Activated CD8-positive, alpha-beta memory T cell treated with anti-CD3 and anti-CD28 coated beads, Interleukin-2, amount 50 U/mL, for 1 hour (primary cell): ENCODE results near the gene ZDHHC3.
A peak's percentile ranks its signal among the peaks of the same experiment; 100 is the strongest.

ENCODE experiments used
- DNase-seq: peaks from one replicate; pipeline ENCODE4 v3.0.0-alpha.2; 2020; ENCODE audit errors: extremely low read depth

ZDHHC3 gene

DNA sequence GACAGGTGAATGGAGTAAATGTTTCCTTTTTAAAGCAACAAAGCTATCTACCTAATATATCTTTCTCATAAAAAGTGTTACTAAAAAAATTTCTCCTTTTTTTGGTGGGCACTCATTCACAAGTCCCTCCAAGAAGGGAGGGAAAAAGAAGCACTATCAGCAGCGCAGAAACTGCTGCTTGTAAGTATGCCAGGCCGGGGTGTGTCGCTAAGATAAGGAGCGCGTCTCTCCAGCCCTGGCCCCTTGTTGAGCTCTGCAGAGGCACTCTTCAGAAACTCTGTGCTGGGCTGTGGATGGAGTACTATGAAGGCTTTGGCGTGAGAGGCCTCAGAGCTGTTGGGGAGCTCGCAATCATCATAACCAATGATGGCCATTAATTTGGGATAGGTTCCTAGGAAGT lies 49.1 kb downstream of the ZDHHC3 start:
- DNase-seq = no peak

DNA sequence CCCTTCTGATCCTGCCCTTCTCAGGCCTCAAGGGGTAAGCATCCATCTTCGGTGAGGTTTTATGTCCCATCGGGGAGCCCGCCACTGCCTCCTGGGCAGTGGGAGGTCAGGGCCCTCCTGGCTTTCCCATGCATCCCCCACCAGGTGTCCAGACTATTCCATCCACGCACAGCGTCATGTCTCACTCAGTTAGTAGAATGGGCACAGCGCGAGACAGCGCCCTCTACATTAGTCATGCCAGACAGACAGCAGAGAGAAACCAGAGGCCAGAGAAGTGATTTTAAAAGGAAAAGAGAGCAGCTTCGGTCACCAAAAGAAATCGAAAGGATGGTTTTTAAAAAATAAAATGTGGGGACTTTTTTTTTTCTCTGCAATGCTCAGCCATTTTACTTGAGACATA lies 49.8 kb downstream of the ZDHHC3 start:
- DNase-seq = no peak

DNA sequence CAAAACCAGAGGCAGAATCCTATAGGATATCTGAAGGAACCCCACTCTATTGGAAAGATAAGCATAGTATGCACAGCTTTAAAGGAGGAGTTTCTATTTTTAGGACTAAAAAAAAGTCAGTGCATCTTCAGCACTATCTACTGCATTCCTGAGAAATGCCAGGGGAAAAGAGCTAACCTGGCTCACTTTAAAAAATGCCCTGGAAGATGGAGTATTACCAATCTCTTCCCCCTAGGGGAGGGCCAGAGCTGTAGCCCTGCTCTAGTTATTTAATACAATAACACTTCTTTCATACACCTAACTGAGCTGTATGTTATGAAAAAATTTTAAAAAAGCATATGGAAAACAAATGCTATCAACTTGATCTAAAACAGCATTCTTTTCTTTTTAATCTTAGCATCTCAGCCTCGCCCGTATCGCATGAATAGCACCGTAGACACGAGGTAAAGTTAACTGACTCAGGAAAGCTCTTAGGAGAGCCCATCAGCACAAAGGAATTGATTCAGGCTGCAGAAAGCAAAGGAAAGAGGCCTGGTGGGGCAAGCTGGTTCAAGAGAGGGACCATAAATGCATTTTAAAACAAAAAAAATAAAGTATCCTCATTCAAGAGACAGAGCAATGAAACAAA lies 51.4 kb downstream of the ZDHHC3 start:
- DNase-seq = no peak

DNA sequence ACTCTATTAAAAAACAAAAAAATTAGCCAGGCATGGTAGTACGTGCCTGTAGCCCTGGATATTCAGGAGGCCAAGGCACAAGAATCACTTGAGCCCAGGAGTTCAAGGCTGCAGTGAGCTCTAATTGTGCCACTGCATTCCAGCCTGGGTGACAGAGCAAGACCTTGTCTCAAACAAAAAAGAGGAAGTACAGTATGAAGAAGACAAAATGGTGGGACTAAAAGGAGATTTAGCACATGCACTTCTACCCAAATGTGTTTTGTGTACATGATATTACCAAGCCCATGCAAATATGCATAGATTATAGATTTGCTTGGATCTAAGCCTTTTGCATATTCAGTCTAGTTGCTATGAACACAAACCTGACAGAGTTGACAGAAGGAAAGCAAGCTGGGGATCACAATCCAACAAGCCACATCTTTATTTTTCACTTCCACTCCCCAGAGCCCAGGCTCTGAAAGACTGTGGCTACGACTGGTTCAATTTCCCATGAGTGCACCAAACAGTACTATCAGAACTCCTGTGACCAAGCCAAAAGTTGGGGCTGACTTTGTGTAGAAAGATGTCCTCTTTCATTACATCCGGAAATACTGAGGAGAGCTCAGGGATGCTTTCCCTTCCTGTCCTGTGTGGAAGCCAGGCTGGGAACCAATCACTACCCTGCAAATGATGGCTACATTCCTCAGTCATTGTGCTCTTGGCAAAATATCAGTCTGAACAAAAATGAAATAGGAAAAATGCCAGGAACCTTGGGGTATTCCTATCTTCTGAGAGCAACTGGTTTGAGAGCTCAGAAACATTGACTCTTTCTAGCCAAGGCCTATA lies 52.1 kb downstream of the ZDHHC3 start:
- no peak for DNase-seq

DNA sequence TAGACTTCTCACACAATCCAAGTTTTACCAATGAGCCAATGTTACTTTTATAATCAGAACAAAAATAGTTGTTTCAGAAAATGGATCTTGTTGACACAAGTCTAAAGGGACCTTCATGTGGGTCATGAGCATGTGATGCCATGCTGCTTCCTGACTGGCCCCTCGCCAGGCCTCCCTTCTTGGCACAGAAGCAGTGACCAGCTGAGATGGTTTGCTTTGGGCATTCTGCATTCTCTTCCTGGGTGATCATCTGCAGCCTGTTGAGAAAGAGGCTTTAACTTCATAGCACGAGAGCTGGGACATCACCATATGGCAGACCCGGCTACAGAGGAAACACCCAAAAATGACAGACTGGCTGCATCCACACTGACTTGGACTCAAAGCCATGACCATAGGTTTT lies 55.9 kb downstream of the ZDHHC3 start:
- no peak for DNase-seq

DNA sequence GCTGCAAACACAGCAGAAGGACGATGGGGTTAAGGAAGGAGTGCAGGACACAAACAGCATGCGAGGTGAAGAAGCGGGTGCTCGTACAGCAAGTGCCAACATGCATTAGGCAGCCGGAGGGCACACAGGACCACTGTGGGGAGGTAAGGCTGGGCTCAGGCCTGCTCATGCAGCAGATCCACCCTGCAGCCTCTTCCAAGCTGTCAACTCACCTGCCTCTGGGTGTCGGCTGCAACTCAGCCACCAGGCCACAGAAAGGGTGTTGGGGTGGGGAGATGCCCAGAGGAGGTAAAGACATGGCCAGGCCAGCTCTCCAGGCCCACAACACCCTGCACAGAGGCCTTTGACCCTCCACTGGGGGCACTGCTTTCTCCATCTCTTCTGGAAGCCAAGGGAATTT lies 57.4 kb downstream of the ZDHHC3 start:
- DNase-seq = no peak

DNA sequence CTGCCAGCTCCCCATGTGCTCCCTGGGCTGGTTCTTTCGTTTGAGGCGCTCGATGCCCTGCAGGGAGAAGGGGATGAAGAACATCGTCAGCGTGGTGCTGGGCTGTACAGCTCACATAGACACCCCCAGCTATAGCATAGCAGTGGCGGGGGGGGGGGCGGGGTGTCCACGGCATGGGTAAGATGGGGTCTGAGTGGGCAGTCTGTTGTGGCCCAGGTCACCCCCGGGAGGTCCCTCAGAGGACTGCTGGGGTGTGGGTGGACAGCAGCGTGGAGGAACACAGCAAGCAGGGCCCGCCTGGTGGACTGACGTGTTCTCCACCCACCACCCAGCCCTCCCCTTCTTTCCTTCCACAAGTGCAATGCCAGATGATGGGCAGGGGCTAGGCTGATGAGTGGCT lies 57.9 kb downstream of the ZDHHC3 start:
- no peak for DNase-seq

DNA sequence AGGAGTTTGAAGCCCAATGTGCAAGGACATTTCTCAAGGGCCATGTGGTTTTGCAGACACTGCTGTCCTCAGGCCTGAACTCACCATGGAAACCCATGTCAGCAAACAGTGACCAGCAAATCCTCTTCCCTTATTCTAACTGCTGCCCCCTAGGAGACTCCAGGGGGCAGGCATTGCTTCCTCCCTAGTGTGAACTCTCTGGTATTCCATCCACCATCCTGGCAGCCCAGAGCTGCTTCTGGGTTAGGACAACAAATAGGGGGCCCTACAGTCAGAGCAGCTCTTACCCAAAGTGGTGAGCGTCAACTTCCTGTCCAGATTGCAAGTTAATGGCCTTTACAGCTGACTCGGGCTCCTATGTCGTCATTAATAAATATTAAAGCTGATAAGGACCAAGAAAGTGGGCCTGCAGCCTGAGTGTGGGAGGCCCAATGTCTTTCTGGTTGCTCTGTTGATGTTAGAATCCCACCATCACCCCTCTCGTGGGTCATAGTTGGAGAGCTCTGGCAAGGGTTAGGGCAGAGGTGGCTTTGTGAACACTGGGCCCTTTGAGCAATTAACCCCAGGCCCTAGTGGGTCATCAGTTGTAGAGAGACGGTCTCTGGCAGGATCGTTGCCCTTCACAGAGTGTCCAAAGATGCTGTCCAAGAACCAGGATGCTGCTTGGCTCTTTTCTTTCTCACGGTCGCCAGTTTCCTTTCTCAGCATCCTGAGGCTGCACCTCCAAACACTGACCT lies 60.1 kb downstream of the ZDHHC3 start:
- no peak for DNase-seq

DNA sequence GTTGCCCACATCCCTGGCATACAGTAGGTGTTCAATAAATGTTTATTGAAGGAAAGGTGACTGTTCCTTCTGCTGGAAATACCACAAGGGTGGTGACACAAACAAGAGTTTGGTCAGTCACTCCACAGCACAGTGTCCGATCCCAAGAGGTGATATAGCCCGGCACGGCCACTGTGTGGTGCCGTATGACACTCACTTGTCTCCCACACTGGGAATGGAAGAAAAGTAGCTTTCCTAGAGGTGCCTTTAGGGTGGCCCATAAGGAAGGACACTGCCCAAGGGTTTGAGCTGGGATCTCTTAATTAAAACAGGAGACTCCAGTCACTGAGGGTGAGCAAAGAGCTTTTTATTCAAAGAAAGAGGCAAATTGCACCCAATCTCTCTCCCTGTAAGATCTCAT lies 61.0 kb downstream of the ZDHHC3 start:
- no peak for DNase-seq

DNA sequence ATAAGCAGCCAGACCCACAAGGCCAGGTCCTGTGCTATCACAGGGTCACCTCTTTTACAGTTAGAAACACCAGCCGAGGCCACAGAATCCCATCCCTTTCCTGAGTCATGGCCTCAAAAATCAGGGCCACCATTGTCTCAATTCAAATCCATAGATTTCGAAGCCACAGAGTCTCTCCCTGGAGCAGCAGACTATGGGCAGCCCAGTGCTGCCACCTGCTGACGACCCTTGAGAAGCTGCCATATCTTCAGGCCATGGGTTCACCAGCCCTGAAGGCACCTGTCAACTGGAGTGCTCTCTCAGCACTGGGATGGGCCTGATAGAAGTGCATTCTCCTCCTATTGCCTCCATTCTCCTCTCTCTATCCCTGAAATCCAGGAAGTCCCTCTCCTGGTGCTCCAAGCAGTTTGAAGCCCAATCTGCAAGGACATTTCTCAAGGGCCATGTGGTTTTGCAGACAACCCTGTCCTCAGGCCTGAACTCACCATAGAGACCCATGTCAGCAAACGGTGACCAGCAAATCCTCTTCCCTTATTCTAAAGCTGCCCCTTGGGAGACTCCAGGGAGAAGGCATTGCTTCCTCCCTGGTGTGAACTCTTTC lies 62.0 kb downstream of the ZDHHC3 start:
- DNase-seq = peak; percentile 7

DNA sequence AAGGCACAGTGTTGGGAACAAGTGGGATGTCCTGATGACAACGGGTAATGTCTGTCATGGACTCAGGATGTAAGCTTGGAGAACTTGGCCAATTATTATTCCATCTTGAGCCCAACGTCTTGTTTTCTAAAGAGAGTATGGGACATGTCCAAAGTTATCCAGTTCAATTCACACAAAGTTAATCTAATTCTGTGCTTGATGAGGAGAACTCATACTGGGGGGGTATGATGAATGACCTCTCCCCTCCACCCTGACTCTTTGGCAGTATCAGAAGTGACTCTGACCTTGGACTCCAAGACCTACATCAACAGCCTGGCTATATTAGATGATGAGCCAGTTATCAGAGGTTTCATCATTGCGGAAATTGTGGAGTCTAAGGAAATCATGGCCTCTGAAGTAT lies 65.3 kb downstream of the ZDHHC3 start:
- DNase-seq = no peak

DNA sequence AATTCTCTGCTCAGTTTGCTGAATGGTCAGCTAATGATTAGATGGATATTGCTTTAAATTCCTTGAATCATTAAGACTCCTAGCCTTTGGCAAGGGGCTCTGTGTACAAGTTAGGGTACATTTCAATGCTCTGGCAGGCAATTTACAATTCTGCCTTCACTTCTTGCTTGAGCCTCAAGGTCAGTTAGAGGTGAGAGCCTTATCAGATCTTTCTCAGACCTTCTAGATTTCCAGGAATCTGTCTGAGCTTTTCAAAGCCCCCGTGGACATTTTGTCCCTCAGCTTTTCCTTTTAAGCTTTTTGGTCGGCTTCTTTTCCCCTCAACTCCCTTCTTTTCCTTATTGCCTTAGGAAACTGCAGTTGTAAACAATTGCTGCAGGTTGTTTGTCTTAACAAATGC lies 66.9 kb downstream of the ZDHHC3 start:
- DNase-seq = no peak

DNA sequence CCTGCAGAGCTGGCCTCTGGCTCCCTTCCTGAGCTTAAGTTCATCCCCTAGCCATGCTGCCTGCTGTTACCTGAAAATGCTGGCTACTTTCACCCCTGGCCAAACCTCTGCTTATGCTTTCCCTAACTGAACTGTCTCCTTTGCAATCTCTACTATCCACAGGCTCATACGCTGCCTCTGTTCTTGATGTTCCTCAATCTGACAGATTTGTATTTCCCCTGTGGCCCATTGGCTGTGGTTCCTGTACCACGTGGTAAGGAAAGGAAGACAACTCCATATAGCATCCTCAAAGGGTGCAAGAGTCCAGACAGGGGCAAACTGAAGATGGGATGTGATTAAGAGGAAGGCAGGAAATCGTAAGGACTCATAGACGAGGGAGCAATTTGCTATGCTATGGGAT lies 68.4 kb downstream of the ZDHHC3 start:
- DNase-seq = no peak

DNA sequence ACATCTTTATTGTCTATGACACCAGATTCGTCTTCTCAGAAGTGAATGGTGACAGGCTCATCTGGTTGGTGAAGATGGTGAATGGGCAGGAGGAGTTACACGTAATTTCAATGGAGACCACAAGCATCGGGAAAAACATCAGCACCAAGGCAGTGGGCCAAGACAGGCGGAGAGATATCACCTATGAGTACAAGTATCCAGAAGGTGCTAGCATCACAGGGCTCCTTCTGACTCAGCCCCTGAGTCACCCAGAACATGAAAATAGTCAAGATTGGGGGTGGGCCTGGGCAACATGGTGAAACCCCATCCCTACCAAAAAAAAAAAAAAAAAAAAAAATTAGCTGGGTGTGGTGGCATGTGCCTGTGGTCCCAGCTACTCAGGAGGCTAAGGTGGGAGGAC lies 69.0 kb downstream of the ZDHHC3 start:
- DNase-seq = no peak

DNA sequence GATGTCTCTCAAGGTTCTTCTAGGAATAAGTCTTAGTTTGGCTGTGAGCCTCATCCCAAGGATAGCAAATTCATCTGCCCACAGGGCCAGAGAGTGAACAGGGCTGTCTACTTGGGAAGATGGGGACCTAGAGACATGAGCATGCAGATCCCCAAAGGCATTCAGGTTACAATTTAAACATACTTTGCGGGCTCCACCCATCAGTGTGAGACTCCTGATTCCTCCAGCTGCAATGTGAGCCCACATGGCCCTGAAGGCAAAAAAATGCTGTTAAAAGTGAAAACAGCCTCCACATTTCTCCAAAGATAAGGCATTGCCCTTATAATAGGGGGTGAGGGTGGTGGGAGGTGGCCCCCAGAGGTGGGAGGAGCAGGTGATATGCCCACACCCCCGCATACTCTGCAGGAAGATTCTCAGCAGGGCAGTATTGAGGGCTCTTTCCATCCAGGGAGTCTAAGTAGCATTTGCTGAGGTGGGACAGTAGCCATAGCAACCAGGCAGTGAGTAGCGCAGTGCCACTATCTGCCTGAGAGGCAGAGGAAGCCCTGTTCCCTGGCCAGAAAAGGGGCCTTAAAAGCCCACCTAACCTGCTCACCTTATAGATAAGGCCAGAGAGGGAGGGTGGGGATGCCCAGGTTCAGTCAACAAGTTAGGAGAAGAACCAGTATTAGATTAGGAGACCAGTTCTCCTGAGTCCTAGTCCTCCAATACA lies 70.4 kb downstream of the ZDHHC3 start:
- no peak for DNase-seq

DNA sequence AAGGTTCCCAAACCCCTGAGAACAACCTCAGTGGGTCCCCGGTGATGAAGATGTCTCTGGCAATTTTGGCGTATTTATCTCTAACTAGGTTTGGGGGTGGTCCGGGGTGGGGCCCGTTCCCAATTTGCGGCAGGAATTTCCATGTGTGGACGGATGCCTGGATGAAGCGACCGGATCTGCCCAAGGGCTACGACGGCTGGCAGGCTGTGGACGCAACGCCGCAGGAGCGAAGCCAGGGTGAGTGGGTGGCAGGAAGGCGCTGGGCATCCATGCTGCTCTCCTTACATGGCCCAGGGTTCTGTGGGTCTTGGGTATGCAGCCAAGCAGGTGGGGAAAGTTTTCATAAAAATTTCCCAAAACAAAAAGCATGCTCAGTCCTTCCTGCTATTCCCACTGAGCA lies 72.2 kb downstream of the ZDHHC3 start:
- DNase-seq = no peak

DNA sequence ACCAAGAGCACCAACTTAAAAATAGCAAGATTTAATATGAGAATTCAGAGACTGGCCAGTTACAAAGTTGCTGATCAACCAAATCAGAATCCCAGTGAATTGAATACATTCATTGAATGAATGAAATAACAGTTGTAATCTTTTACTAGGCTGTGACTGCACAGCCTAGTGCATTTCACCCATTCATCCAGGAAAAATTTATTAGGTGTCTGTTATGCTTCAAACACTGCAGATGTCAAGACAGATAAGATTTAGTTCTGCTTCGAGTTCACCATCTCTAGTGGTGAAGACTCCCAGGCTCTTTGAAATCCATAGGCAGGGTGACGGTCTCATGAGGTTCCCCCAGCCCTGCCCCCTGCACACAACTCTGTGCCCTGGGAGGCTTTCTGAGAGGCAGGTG lies 72.7 kb downstream of the ZDHHC3 start:
- no peak for DNase-seq

DNA sequence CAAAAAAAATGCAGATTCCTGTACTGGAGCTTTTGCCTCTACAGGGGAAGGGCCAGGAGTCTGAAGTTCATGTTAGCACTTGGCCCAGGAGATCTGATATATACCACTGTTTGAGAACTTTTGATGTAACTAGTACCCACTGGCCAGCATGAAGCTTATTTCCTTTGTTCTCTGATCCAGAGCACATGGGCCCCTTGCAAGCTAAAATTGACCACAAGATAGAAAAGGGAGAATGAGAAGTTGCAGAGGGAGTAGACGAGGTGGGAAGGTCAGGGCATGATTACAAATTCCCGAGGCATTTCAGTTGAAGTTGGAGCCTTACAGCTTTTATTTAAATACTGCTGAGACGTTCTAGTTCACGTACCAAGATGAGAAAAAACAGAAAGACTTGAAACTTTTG lies 73.3 kb downstream of the ZDHHC3 start:
- DNase-seq = no peak

DNA sequence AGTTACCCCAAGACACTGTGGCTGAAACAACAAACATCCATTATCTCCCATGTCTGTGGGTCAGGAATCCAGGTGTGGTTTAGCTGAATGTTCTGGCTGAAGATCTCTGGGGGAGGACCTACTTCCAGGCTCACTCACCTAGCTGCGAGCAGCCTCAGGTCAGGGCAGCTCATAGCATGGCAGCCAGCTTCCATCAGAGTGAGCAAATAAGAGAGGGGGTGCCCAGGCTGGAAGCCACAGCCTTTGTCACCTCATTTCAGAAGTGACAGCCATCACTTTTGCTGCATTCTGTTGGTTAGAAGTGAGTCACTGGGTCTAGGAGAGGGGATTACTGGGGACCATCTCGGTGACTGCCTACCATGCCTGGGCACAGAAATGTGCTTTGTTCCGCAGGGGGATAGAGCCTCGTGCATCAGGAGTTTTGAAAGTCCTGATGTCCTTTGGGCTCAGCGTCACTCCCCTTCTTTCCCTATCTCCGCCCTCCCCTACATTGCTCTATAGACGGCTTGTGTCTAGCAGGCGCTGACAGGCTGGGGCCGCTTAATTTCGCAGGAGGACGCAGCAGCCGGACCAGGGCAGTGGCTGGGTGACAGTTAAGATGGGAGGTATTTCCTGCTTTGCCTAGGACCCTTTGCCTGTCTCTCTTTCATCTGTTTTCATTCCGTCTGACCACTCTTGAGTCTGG lies 76.1 kb downstream of the ZDHHC3 start:
- DNase-seq = no peak

DNA sequence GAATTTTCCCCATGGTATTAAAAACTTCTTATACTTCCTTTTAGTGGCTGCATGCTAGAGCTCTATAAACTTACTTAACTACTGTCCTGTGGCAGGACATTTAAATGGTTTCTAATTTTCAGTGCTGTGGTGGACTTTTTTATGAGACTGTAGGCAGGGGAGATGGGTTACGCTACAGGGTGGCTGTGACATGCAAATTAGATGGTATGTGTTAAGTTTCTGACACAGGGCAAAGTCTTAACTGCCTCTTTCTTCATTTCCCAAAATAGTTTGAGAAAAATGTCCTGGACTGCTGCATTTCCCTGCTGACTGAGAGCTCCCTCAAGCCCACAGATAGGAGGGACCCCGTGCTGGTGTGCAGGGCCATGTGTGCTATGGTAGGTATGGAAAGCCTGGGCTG lies 79.5 kb downstream of the ZDHHC3 start:
- no peak for DNase-seq

DNA sequence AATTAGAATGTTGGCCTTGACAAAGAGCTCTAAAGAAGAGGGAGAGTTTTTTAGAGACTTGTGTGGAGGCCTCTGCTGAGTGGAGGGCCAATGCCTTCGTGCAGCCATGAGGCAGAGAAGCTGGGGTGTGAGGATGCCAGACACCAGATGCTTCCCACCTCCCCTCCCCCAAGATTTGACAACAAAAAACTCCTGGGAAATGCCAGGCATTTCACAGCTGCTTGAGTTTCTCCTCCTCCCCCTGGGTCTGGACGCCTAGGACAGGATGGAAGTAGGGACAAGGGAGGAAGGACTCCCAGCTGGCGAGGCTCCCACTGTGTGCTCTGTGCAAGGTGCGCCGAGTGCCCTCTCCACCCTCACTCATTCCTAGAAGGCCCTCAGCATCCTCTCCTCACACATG lies 81.5 kb downstream of the ZDHHC3 start:
- DNase-seq = no peak
